Testis (tissue), 3 donors: ENCODE measurements around the gene MALAT1. TPM values are rescaled to one million over a fixed set of nuclear protein-coding genes. Genes with fewer than 3 reads are reported as not detected.
A peak's percentile ranks its signal among the peaks of the same experiment; 100 is the strongest.
"Not testable (repeated sequence)": the region's sequence is repeated elsewhere in the genome, so short reads cannot be mapped to it uniquely, and the experiment has no call there.

Experiments used
- DNase-seq: peaks from one replicate; pipeline ENCODE4 v3.0.0-alpha.2; 2019
- H3K27ac ChIP-seq, 2 donors: fragments of 200-600 bp; sonication (generic); one replicate each; pipeline ENCODE4 v1.5.1; 2019
- H3K27me3 ChIP-seq: fragments of 200-600 bp; sonication (generic); one replicate; pipeline ENCODE4 v1.5.1; 2019
- H3K36me3 ChIP-seq: fragments of 200-600 bp; sonication (generic); one replicate; pipeline ENCODE4 v1.5.1; 2017; ENCODE audit warnings: low read depth; ENCODE audit errors: missing control alignments
- H3K4me1 ChIP-seq: fragments of 200-600 bp; sonication (generic); one replicate; pipeline ENCODE4 v1.5.1; 2019
- H3K4me3 ChIP-seq, 2 donors: fragments of 200-600 bp; sonication (generic); one replicate each; pipeline ENCODE4 v1.5.1; 2017 to 2019
- H3K9me3 ChIP-seq: fragments of 200-600 bp; sonication (generic); one replicate; pipeline ENCODE4 v1.5.1; 2017
- POLR2A ChIP-seq: fragments of 450-650 bp; IDR thresholded peaks from one replicate; pipeline ENCODE4 v1.6.1; 2017; ENCODE audit warnings: antibody characterized with exemption, mild to moderate bottlenecking, moderate library complexity
- WGBS, 2 donors: methylation state at CpG; one replicate each; pipeline ENCODE4 v1.1.5; 2018; 5-methylcytosine and 5-hydroxymethylcytosine counted together
- intact Hi-C: fragments of 100-400 bp; cut with DNase I; formaldehyde crosslinking; loops from one replicate; pipeline ENCODE4 v1.15.1; 2023; ENCODE audit warnings: low total_unique reads
- polyA plus RNA-seq: library from polyadenylated mRNA; stranded (reverse); fragments of 350-450 nt; fragmentation: Illumina TruSeq; extraction: RNeasy Lipid Tissue Mini Kit (QIAGEN cat#74804); gene quantifications from one replicate; pipeline ENCODE4 v1.2.3, GENCODE V29; 2014; ENCODE audit warnings: low read depth, low replicate concordance; ENCODE audit not compliant: insufficient read depth
- total RNA-seq, 2 donors: library from RNA; depleted of rRNA; stranded (reverse); fragments of >200 nt; gene quantifications; one replicate each; pipeline ENCODE4 v1.2.3, GENCODE V29; 2016
- TF ChIP-seq, protein P1 (sequence below), 3 experiments: fragments of 450-650 bp in 2 of 3; fragments of 200-600 bp in 1 of 3; sonication (generic) in 1 of 3; IDR thresholded peaks; one replicate each; pipeline ENCODE4 v1.5.1; 2016 to 2019; ENCODE audit warnings: antibody characterized with exemption in 3 of 3, mild to moderate bottlenecking in 2 of 3, moderate library complexity in 1 of 3

The MALAT1 gene
- total and polyA plus RNA-seq, 3 donors from 2014 or later = 26.7 to 9,314 (median 8,109) TPM

- no peaks in the 10 kb centered on the region for H3K27me3 ChIP-seq
- 66 to 69% methylated on average over 7 to 8 of the region's 8 CpGs for WGBS, 2 donors
- peaks cover 20% of the 10 kb centered on the region for H3K4me1 ChIP-seq
- no peak overlapping the region for H3K4me3 ChIP-seq
- no peak for TF ChIP-seq POLR2A
- TF ChIP-seq, protein P1, sequence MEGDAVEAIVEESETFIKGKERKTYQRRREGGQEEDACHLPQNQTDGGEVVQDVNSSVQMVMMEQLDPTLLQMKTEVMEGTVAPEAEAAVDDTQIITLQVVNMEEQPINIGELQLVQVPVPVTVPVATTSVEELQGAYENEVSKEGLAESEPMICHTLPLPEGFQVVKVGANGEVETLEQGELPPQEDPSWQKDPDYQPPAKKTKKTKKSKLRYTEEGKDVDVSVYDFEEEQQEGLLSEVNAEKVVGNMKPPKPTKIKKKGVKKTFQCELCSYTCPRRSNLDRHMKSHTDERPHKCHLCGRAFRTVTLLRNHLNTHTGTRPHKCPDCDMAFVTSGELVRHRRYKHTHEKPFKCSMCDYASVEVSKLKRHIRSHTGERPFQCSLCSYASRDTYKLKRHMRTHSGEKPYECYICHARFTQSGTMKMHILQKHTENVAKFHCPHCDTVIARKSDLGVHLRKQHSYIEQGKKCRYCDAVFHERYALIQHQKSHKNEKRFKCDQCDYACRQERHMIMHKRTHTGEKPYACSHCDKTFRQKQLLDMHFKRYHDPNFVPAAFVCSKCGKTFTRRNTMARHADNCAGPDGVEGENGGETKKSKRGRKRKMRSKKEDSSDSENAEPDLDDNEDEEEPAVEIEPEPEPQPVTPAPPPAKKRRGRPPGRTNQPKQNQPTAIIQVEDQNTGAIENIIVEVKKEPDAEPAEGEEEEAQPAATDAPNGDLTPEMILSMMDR (IDR thresholded peaks at IDR 0.05) = no peak
- intact Hi-C loops = no loop called here
- peak overlapping the region; percentile 92 to 93 for H3K27ac ChIP-seq
- H3K9me3 ChIP-seq = no peaks in the 10 kb centered on the region
- DNase-seq = no peak
- H3K36me3 ChIP-seq = no peaks in the 10 kb centered on the region
Measured at GRCh38 chr11:65470433-65471049, 28.3 kb upstream of the MALAT1 start.

- 32 to 53% methylated on average over 8 of the region's 8 CpGs for WGBS, 2 donors
- TF ChIP-seq, protein P1 (IDR thresholded peaks at IDR 0.05) = peak in 2 of 3 experiments; percentile 46 to 54
- TF ChIP-seq POLR2A = no peak
- Histone ChIP-seq H3K9me3 (no peaks in the 10 kb centered on the region), H3K4me3 (no peak overlapping the region), H3K36me3 (no peaks in the 10 kb centered on the region), H3K27me3 (no peaks in the 10 kb centered on the region), H3K27ac (peak overlapping the region; percentile 92 to 93), H3K4me1 (peaks cover 24% of the 10 kb centered on the region)
- intact Hi-C loops = no loop called here
- DNase-seq = peak; percentile 71
Measured at GRCh38 chr11:65471447-65471891, 27.4 kb upstream of the MALAT1 start.

DNA sequence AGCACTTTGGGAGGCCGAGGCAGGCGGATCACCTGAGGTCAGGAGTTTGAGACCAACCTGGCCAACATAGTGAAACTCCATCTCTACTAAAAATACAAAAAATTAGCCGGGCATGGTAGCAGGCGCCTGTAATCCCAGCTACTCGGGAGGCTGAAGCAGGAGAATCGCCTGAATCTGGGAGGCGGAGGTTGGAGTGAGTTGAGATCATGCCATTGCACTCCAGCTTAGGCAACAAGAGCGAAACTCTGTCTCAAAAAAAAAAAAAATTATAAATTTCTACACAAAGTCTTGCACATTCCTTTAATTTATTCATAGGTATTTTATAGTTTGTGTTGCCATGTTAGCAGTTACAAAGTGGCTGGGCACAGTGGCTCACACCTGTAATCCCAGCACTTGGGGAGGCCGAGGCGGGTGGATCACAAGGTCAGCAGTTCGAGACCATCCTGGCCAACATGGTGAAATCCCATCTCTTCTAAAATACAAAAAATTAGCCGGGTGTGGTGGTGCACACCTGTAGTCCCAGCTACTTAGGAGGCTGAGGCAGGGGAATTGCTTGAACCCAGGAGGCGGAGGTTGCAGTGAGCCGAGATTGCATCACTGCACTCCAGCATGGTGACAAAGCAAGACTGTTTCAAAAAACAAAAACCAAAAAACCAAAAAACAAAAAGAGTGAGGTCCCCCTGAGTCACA, 26.1 kb upstream of the MALAT1 start:
- H3K36me3 ChIP-seq, H3K9me3 ChIP-seq, H3K27me3 ChIP-seq, DNase-seq, H3K4me3 ChIP-seq, intact Hi-C loops: not testable (repeated sequence)
- H3K4me1 ChIP-seq = peaks cover 27% of the 10 kb centered on the region
- peak overlapping the region; percentile 92 to 93 for H3K27ac ChIP-seq
- WGBS, 2 donors = 81 to 84% methylated on average over 14 of the region's 14 CpGs

GRCh38 chr11:65473278-65473860, 25.5 kb upstream of the MALAT1 start:
- H3K27me3 ChIP-seq = no peaks in the 10 kb centered on the region
- H3K36me3 ChIP-seq = no peaks in the 10 kb centered on the region
- H3K4me3 ChIP-seq = no peak overlapping the region
- intact Hi-C loops = no loop called here
- DNase-seq = no peak
- H3K9me3 ChIP-seq = no peaks in the 10 kb centered on the region
- peaks cover 33% of the 10 kb centered on the region for H3K4me1 ChIP-seq
- peak overlapping the region; percentile 92 to 93 for H3K27ac ChIP-seq
- WGBS, 2 donors = 87 to 88% methylated on average over 7 of the region's 7 CpGs
- TF ChIP-seq, protein P1 (IDR thresholded peaks at IDR 0.05) = no peak
- no peak for TF ChIP-seq POLR2A

GRCh38 chr11:65474864-65475263, 24.0 kb upstream of the MALAT1 start:
- no peak overlapping the region for H3K4me3 ChIP-seq
- TF ChIP-seq, protein P1 (IDR thresholded peaks at IDR 0.05) = no peak
- no peak for TF ChIP-seq POLR2A
- no peak overlapping the region for H3K27ac ChIP-seq
- 89 to 94% methylated on average over 3 of the region's 3 CpGs for WGBS, 2 donors
- H3K4me1 ChIP-seq = peaks cover 48% of the 10 kb centered on the region
- intact Hi-C loops = no loop called here
- H3K9me3 ChIP-seq = no peaks in the 10 kb centered on the region
- H3K27me3 ChIP-seq = no peaks in the 10 kb centered on the region
- DNase-seq = no peak
- no peaks in the 10 kb centered on the region for H3K36me3 ChIP-seq
